Measurements from ENCODE around the gene EPHA6.

DNA sequence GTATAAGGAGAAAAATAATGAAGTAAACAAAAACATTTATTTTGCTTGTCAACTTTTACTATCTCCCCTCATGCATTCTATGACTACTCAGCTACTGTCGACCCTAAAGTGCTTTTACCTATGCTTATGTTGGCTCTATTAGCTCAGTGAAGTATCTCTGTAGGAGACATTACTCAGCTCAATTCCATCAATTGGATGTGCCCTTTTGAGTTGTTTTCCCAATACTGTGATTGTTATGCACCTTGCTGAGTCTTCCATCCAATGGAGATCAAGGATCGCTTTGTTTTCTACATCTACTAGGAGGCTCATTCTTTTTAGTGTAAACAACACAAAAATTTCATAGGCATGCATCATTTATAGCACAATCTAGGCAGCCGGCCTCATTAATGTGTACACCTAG, 546.4 kb downstream of the EPHA6 start:
- no peak for TF ChIP-seq POLR2A (IDR thresholded peaks at IDR 0.05)
- TF ChIP-seq, protein P1, sequence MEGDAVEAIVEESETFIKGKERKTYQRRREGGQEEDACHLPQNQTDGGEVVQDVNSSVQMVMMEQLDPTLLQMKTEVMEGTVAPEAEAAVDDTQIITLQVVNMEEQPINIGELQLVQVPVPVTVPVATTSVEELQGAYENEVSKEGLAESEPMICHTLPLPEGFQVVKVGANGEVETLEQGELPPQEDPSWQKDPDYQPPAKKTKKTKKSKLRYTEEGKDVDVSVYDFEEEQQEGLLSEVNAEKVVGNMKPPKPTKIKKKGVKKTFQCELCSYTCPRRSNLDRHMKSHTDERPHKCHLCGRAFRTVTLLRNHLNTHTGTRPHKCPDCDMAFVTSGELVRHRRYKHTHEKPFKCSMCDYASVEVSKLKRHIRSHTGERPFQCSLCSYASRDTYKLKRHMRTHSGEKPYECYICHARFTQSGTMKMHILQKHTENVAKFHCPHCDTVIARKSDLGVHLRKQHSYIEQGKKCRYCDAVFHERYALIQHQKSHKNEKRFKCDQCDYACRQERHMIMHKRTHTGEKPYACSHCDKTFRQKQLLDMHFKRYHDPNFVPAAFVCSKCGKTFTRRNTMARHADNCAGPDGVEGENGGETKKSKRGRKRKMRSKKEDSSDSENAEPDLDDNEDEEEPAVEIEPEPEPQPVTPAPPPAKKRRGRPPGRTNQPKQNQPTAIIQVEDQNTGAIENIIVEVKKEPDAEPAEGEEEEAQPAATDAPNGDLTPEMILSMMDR (IDR thresholded peaks at IDR 0.05): no peak
- TF ChIP-seq EP300 (IDR thresholded peaks at IDR 0.05; ENCODE audit: low read depth): no peak
- TF ChIP-seq POLR2AphosphoS5 (IDR thresholded peaks at IDR 0.05): no peak

All from transverse colon (tissue), 4 donors.